Cerebellar cortex (tissue), 1 donor: ENCODE results near the gene TPBGL.
"Not testable (repeated sequence)": the region's sequence is repeated elsewhere in the genome, so short reads cannot be mapped to it uniquely, and the experiment has no call there.

ENCODE experiments used
- DNase-seq: peaks from one replicate; pipeline ENCODE4 v3.0.0-alpha.2; 2015; ENCODE audit warnings: low spot score

TPBGL gene

DNA sequence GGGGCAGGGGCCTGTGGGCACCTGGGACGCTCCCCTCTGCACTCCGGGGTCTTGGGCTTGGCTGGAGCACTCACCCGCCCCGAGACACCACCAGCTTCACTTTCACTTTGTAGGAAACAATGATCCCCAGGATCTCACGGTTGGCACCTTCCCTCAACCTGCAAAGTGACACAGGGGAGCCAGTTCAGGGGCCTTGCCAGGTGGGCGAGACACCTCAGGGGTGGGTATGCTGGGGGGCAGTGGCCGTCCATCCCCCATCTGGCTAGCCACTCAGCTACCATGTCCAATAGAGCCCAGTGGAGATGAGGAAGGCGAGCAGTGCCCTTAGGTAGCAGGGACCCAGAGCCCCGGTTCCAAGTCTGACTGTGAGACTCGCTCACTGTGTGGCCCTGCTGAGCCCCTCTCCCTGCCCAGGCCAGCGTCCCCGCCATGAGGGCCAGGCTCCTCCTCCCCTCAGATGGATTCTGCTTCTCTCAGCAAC lies 32.3 kb downstream of the TPBGL start:
- DNase-seq, result no peak

DNA sequence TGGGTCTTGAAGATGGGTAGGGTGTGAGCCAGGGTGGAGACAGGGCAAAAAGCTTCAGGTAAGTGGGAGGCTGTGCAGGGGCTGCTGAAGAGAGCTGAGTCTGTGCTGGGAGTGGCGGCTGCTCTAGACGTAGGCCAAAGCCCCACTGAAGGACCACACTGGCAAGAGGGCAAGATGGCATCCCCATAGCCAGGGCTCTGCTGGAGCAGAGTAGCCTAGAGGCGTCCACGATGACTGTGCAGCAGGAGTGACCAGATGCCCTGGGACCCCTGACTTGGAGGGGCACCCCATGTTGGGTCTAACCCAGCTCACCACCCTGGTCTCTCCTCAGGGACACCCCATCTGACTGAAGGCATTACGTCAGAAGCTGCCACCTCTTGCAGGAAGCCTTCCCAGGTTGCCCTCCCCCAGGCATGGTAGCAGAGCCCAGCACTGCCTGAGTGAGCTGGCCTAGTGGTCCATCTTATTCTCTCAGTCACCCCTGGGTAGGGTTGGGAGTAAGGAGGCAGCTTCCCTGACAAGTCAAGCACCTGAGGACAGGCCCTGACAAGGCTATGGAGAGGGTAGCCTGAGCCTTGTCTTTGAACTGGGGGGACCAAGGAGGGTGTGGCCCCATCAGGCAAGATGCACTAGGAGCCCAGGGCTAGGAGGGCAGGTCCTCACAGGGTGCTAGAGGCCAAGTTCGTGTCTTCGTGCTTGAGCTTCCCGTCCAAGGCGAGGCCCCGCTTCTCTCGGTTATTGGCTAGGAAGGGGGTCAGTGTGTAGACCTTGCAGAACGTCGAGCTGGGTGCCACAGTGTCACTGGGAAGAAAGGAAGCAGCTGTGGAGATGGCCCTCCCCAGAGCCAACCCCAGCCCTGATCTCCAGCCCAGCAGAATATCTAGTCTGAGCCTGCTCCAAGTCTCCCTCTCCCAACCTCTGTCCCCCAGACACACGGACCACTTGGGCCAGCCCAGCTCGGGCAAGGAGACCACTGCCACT lies 33.1 kb downstream of the TPBGL start:
- DNase-seq, result no peak

GRCh38 chr11:75274716-75275115 lies 34.1 kb downstream of the TPBGL start:
- DNase-seq, result not testable (repeated sequence)

DNA sequence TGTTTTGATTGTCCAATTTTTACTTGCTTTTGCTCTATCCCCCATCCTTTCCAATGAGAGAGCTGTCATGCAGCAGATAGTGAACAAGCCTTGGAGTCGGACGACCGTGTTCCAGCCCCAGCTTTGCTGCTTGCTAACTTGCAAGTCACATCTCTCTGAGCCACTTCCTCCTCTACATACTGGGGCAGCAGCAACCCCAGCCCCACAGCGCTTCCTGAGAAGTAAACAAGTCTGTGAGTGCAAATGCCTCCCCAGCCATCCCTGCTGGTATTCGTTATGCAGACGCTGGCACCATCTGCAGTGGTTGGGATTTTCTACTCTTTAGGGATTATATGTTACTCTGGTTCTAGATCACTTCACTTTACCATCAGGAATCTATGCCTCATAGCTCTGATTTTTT lies 35.0 kb downstream of the TPBGL start:
- DNase-seq, result no peak

DNA sequence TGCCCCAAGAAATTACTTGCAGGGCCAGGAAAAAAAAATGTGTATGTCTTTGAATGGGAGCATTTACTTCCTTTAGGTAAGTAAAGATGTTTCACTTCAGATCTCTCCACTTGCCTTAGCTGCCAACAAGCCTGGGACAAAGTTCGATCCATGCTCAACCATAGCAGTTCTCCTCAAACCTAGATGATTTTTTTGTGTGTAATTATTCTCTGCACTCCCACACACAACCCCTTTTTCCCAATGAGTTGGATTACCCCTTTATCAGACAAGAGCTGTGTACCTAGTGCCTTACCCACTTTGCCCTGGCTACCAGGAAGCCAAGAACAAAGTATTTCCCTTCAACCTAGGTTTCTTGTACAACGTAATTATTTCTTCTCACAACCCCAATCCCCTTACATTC lies 35.6 kb downstream of the TPBGL start:
- DNase-seq, result no peak

- no peak for DNase-seq
Observed at GRCh38 chr11:75276686-75277085, 36.1 kb downstream of the TPBGL start.

DNA sequence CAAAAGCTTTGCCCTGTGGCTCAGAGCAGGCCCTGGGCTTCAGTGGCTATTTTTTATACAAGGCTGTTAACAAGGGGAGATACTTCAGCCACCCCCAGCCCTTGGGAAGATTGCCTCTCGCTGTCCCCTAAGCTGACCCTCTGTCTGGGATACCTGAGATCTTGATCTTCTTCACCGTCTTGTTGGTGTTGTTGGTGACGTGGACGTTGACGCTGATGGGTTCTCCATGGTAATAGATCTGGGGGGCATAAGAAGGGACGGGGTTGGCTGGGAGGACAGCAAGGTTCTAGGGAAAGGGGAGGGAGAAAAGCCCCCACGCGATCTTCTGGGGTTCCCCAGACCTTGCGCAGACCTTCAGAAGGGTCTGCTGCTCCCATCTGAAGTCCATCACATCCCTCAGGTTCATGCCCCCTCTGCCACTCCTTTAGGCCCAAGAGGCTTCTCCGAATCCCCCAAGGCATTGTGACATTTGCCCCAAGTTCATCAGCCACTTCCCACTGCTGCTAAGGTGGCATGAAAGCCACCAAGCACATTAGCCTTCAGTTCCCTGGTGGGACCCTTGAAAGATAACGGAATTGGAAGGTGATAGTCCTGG lies 36.7 kb downstream of the TPBGL start:
- no peak for DNase-seq

DNA sequence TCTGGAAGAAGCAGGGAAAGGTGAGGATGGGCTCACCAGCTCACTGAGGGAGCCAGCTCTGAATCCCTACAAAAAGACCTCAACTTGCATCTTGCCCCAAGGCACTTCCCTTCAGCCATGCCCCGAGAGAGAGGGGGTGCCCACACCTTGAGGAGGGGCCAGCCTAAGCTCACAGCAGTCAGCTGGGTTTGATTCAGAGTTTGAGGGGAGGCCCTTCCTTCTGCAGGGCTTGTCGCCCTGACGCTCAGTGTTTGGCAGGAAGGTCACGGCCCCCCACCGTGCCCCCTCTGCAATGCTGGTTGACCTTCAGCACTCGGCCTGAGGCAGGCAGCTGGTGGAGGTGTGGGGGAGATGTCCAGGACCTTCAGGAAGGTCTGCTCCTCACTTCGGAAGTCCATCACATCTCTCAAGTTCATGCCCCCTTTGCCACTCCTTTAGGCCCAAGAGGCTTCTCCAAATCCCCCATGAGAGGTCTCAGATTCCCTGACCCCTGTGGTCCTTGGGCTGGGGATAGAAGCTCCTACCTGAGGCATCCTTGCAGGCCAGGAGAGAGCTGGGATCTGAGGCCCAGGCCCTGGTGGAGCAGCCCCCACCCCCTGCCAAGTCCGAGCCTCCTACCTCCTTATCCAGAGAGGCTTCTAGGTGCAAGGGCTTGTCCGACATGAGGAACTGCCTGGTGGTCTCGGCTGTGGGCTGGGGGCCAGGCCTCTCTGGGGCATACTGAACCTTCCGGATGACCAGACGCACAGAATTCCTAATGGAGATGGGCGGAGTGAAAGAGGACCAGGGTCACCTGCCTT lies 37.6 kb downstream of the TPBGL start:
- no peak for DNase-seq

GRCh38 chr11:75279273-75279672 lies 38.7 kb downstream of the TPBGL start:
- DNase-seq, result no peak

- peak; percentile 81 for DNase-seq
Observed at GRCh38 chr11:75280227-75280701, 39.7 kb downstream of the TPBGL start.

DNA sequence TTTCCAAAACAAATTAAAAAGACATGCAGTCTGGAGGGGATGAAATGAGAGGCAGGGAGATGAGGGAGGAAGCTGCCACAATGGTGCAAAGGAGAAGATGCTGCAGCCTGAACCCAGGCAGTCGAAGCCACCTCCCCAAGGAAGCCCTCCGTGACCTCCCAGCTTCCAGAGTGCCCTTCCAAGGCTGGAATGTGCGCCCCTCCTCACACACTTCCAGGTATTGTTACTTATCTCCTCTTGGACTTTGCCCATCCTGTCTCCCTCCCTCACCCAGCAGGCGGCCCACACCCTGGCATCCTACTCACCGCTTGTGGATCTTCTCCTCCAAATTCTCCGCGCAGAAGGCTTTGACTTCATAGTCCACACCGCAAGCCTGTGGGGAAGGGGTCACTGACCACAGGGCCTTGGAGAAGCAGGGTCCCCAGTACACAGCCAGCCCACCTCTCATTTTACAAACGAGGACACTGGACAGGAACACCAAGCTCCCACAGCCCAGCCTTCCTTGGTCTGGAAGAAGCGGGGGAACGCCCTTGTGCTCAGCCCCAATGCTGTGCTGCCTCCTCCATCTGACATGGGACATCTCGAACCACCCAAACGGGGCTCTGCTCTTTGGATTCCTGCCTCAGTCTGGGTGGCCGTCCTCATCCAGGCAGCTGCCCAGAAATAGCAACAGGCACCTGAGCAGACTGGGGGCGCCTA lies 40.3 kb downstream of the TPBGL start:
- DNase-seq, result no peak

DNA sequence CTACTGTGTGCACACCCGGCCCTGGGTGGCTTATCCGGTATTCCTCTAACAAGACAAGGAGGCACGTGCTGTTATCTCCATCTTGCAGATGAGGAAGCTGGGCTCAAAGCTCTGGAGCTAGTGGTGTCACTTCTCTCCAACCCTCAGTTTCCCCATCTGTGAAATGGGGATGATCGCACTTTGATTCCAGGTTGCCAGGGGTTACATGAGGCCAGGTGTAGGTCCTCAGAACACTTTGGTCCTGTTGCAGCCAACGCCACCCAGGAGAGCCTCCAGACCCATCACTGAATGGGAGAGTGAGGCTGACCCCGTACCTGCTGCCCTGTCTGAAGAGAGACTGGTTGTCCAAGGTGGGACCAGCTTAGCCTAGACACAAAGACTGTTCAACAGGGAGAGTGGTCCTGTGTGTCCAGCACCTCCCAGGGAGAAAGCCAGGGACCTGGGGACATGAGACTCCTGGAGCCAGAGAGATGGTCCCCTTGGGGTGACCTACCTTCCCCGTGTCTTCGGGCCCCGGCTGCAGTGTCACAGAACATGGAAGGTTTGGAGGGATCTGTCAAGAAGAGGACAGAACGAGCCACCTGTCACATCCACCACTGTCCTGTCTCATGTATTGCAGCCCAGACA lies 41.0 kb downstream of the TPBGL start:
- DNase-seq, result no peak

- DNase-seq, result no peak
Observed at GRCh38 chr11:75283391-75283931, 42.9 kb downstream of the TPBGL start.

GRCh38 chr11:75285776-75286360 lies 45.3 kb downstream of the TPBGL start:
- DNase-seq, result no peak

DNA sequence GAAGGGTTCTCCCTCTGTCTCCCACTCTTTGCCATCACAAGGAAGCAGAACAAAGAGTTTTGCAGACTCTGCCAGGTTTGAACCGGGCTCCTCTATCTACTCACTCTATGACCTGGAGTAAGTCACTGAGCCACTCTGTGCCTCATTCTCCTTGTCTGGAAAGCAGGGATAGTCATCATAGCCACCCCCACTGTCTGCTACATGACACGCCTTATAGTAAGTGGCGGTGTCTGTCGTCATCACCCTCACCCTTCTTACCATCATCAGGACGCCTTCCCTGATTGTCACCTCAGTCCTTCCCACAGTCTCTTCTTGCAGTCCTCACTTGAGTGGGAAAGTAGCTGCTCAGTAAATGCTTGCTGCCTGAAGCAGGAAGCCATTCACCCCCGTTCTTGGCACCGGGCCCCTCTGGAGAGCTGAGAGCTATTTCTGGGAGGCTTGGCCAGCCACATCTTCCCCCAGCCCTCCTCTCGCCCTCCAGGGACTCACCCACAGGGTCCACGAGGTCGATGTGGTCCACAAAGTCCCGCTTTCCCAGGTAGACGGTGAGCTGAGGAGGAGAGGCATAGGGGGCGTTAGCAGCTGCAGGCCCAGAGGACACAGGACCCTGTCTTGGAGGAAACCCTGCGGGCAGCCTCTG lies 46.4 kb downstream of the TPBGL start:
- no peak for DNase-seq

GRCh38 chr11:75287579-75287978 lies 47.0 kb downstream of the TPBGL start:
- DNase-seq, result no peak

- DNase-seq, result no peak
Observed at GRCh38 chr11:75289511-75289760, 48.9 kb downstream of the TPBGL start.

DNA sequence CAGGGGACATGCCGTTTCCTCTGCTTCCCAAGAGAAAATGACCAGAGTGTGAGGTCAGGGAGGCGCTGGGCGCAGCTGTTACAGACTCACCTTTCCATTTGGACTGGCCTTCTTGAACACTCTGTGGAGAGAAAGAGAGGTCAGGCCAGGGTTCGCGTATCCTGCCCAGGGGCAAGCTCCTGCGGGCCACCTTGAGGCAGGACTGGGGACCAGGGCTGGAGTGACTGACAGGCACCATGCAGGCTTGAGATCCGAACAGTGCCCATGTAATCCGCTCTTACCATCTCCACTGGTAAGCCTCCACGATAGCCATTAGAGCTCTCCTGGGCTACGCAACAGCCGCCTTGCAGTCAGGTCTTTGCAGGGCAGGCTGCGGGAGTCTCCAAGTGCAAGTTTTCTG lies 49.3 kb downstream of the TPBGL start:
- no peak for DNase-seq

- DNase-seq, result no peak
Observed at GRCh38 chr11:75291741-75292140, 51.2 kb downstream of the TPBGL start.

- no peak for DNase-seq
Observed at GRCh38 chr11:75292943-75293342, 52.4 kb downstream of the TPBGL start.
